PC-9 (cell line): ENCODE results near the gene RPL32. TPM values are rescaled to one million over a fixed set of nuclear protein-coding genes. Genes with fewer than 3 reads are reported as not detected.

Experiments
- BruUV-seq: library from RNA; stranded (reverse); fragments of 400-500 nt; replicated peaks from 2 replicates; lab custom pipeline; 2021; lab: Mats Ljungman, UMichigan
- CTCF ChIA-PET: fragments of 300-600 bp; sonication (Branson Sonifier 250); formaldehyde crosslinking; loops from one replicate; lab custom pipeline; 2022; ENCODE audit warnings: antibody characterized with exemption; lab: Charles Lee
- POLR2A ChIA-PET: fragments of 300-600 bp; sonication (Branson Sonifier 250); formaldehyde crosslinking; loops from one replicate; lab custom pipeline; 2022; ENCODE audit warnings: antibody characterized with exemption; ENCODE audit not compliant: unreplicated experiment; lab: Charles Lee
- DNase-seq, 2 experiments: peaks; one replicate each; pipeline versions ENCODE4 v3.0.0 to v3.0.0-alpha.2; 2015 to 2022; ENCODE audit warnings: mixed read lengths in 1 of 2
- H2AFZ ChIP-seq: fragments of 200-600 bp; sonication (generic); 2 replicates; pipeline ENCODE4 v1.8.1; 2017; ENCODE audit warnings: antibody characterized with exemption
- H3F3A ChIP-seq: fragments of 200-600 bp; sonication (generic); 2 replicates; pipeline ENCODE4 v1.8.1; 2017; ENCODE audit warnings: antibody characterized with exemption, mild to moderate bottlenecking, low read depth; ENCODE audit not compliant: insufficient read depth
- H3K27ac ChIP-seq: fragments of 200-600 bp; sonication (generic); 2 replicates; pipeline ENCODE4 v1.6.1; 2016; ENCODE audit warnings: mixed run types
- H3K27me3 ChIP-seq: fragments of 200-600 bp; sonication (generic); 2 replicates; pipeline ENCODE4 v1.6.1; 2016; ENCODE audit warnings: low read depth, mixed run types; ENCODE audit not compliant: insufficient read depth
- H3K36me3 ChIP-seq: fragments of 200-600 bp; sonication (generic); 2 replicates; pipeline ENCODE4 v1.6.1; 2016; ENCODE audit warnings: low read depth, mixed run types
- H3K4me1 ChIP-seq: fragments of 200-600 bp; sonication (generic); replicated peaks from 2 replicates; pipeline ENCODE4 v1.6.1; 2016; ENCODE audit warnings: mixed run types; ENCODE audit not compliant: insufficient read depth
- H3K4me2 ChIP-seq: fragments of 200-600 bp; sonication (generic); 2 replicates; pipeline ENCODE4 v1.6.1; 2017; ENCODE audit warnings: mixed run types
- H3K4me3 ChIP-seq: fragments of 200-600 bp; sonication (generic); 2 replicates; pipeline ENCODE4 v1.6.1; 2016; ENCODE audit warnings: mixed run types
- H3K79me2 ChIP-seq: fragments of 200-600 bp; sonication (generic); 2 replicates; pipeline ENCODE4 v1.6.1; 2017; ENCODE audit warnings: low read depth, mixed run types
- H3K9me2 ChIP-seq: fragments of 200-600 bp; sonication (generic); 2 replicates; pipeline ENCODE4 v1.8.1; 2017; ENCODE audit warnings: mild to moderate bottlenecking; ENCODE audit not compliant: insufficient read depth
- H3K9me3 ChIP-seq: fragments of 200-600 bp; sonication (generic); 2 replicates; pipeline ENCODE4 v1.8.1; 2016; ENCODE audit warnings: low read depth; ENCODE audit not compliant: insufficient read depth
- H4K20me1 ChIP-seq: fragments of 200-600 bp; sonication (generic); 2 replicates; pipeline ENCODE4 v1.8.1; 2017; ENCODE audit not compliant: insufficient read depth
- CTCF ChIP-seq: fragments of 200-600 bp; sonication (generic); conservative IDR thresholded peaks from 2 replicates; pipeline ENCODE4 v1.6.1; 2017; ENCODE audit warnings: mixed run types, antibody characterized with exemption, mild to moderate bottlenecking, moderate library complexity
- EZH2 ChIP-seq: fragments of 200-600 bp; sonication (generic); IDR thresholded peaks from 2 replicates; pipeline ENCODE4 v1.8.0; 2017; ENCODE audit warnings: antibody characterized with exemption, low read depth
- intact Hi-C: fragments of 100-400 bp; cut with micrococcal nuclease; formaldehyde crosslinking; loops from one replicate; pipeline ENCODE4 v1.10.0; 2022; ENCODE audit not compliant: unreplicated experiment
- total RNA-seq: library from RNA; stranded (reverse); gene quantifications from 2 replicates; pipeline ENCODE4 v1.2.3, GENCODE V29; 2021

Gene RPL32
- total RNA-seq, 1 experiment from 2014 or later = 1,662 TPM

- ChIA-PET CTCF (interaction anchor here (1.3 kb wide), 1 partner anchor 19 kb away, joined by 4 read pairs; no protein-coding TSS in a partner anchor), POLR2A (no interaction called here)
- Histone ChIP-seq H3K4me2 (no peak overlapping the region), H3K79me2 (no peaks in the 10 kb centered on the region), H2AFZ (no peak overlapping the region), H3K36me3 (no peaks in the 10 kb centered on the region), H3K4me3 (no peak overlapping the region), H3K9me3 (no peaks in the 10 kb centered on the region), H4K20me1 (no peaks in the 10 kb centered on the region), H3K27me3 (peaks cover 57% of the 10 kb centered on the region; the same call in 1 of the 2 replicates), H3K27ac (no peak overlapping the region), H3K4me1 (no peaks in the 10 kb centered on the region), H3K9me2 (no peaks in the 10 kb centered on the region), H3F3A (no peaks in the 10 kb centered on the region)
- intact Hi-C loops = no loop called here
- DNase-seq = no peak
- TF ChIP-seq CTCF (no peak), EZH2 (no peak)
- BruUV-seq = no TSS peak
Observed at GRCh38 chr3:12886736-12887135, 45.4 kb upstream of the RPL32 start.

GRCh38 chr3:12886106-12886679 is 44.8 kb upstream of the RPL32 start:
- Histone ChIP-seq H3K9me2 (no peaks in the 10 kb centered on the region), H3K36me3 (no peaks in the 10 kb centered on the region), H3K4me1 (no peaks in the 10 kb centered on the region), H3K9me3 (no peaks in the 10 kb centered on the region), H3K27me3 (peaks cover 57% of the 10 kb centered on the region; the same call in 1 of the 2 replicates), H3F3A (no peaks in the 10 kb centered on the region), H3K27ac (no peak overlapping the region), H3K79me2 (no peaks in the 10 kb centered on the region), H3K4me2 (no peak overlapping the region), H2AFZ (no peak overlapping the region), H3K4me3 (no peak overlapping the region), H4K20me1 (no peaks in the 10 kb centered on the region)
- no peak for DNase-seq
- intact Hi-C loops = no loop called here
- ChIA-PET POLR2A (interaction anchor here (0.6 kb wide), 2 partner anchors 740 to 1696 kb away, joined by 3 to 9 read pairs; no protein-coding TSS in a partner anchor), CTCF (interaction anchor here (1.3 kb wide), 1 partner anchor 18 kb away, joined by 4 read pairs; no protein-coding TSS in a partner anchor)
- no TSS peak for BruUV-seq
- TF ChIP-seq CTCF = no peak
- TF ChIP-seq EZH2 = no peak

- no peak overlapping the region for H2AFZ ChIP-seq
- intact Hi-C loops = no loop called here
- no peak overlapping the region for H3K4me3 ChIP-seq
- DNase-seq = no peak
- H3K4me2 ChIP-seq = no peak overlapping the region
- peaks cover 53% of the 10 kb centered on the region; the same call in 1 of the 2 replicates for H3K27me3 ChIP-seq
- H3K79me2 ChIP-seq = no peaks in the 10 kb centered on the region
- no peaks in the 10 kb centered on the region for H4K20me1 ChIP-seq
- H3K36me3 ChIP-seq = no peaks in the 10 kb centered on the region
- TF ChIP-seq CTCF (no peak), EZH2 (no peak)
- ChIA-PET CTCF (no interaction called here), POLR2A (interaction anchor here (0.6 kb wide), 2 partner anchors 739 to 1697 kb away, joined by 3 to 9 read pairs; no protein-coding TSS in a partner anchor)
- H3K9me3 ChIP-seq = no peaks in the 10 kb centered on the region
- no peak overlapping the region for H3K27ac ChIP-seq
- no peaks in the 10 kb centered on the region for H3K9me2 ChIP-seq
- BruUV-seq = no TSS peak
- no peaks in the 10 kb centered on the region for H3K4me1 ChIP-seq
- H3F3A ChIP-seq = no peaks in the 10 kb centered on the region
Observed at GRCh38 chr3:12885583-12885930, 44.2 kb upstream of the RPL32 start.
